Measurements from ENCODE around the gene ADGRD1. TPM values are rescaled to one million over a fixed set of nuclear protein-coding genes. Genes with fewer than 3 reads are reported as not detected.

Gene ADGRD1
- polyA plus RNA-seq, 3 donors = 4.7 to 17.9 (median 4.9) TPM

- Histone ChIP-seq H2AFZ (ENCODE audit: insufficient read depth, low read depth, low read length, poor library complexity, severe bottlenecking) (no peak overlapping the region), H3K27ac (ENCODE audit: low read depth in 1 of 2, low read length in 2 of 2) (no peak overlapping the region), H3K4me2 (replicated peaks; ENCODE audit: extremely low read depth, low read length, poor library complexity, severe bottlenecking) (no peak overlapping the region), H3K4me3 (replicated peaks in 1 of 3; ENCODE audit: low read depth in 2 of 3, low read length in 3 of 3) (no peak overlapping the region), H4K20me1 (ENCODE audit: insufficient read depth, low read length) (no peaks in the 10 kb centered on the region), H3K4me1 (ENCODE audit: control insufficient read depth in 1 of 2, insufficient read depth in 2 of 2, low read length in 2 of 2) (peaks cover 0 to 7% of the 10 kb centered on the region in 2 donors), H3K9ac (ENCODE audit: insufficient read depth, low read length, poor library complexity, severe bottlenecking) (no peak overlapping the region), H3K9me3 (replicated peaks in 1 of 2; ENCODE audit: control insufficient read depth in 1 of 2, insufficient read depth in 1 of 2, low read length in 2 of 2) (no peaks in the 10 kb centered on the region), H3K36me3 (replicated peaks in 1 of 2; ENCODE audit: control insufficient read depth in 1 of 2, insufficient read depth in 2 of 2, low read length in 2 of 2) (no peaks in the 10 kb centered on the region), H3K79me2 (ENCODE audit: insufficient read depth, low read length) (no peaks in the 10 kb centered on the region), H3K27me3 (ENCODE audit: control insufficient read depth in 2 of 2, insufficient read depth in 2 of 2, low read length in 2 of 2) (no peaks in the 10 kb centered on the region)
- peak; percentile 25 to 44 (median 29) for DNase-seq
- intact Hi-C loops (cut with micrococcal nuclease) = loop anchor here (1.0 to 5.0 kb wide), 2 partner anchors 215 to 216 kb away; no protein-coding TSS in a partner anchor
- TF ChIP-seq, protein P1, sequence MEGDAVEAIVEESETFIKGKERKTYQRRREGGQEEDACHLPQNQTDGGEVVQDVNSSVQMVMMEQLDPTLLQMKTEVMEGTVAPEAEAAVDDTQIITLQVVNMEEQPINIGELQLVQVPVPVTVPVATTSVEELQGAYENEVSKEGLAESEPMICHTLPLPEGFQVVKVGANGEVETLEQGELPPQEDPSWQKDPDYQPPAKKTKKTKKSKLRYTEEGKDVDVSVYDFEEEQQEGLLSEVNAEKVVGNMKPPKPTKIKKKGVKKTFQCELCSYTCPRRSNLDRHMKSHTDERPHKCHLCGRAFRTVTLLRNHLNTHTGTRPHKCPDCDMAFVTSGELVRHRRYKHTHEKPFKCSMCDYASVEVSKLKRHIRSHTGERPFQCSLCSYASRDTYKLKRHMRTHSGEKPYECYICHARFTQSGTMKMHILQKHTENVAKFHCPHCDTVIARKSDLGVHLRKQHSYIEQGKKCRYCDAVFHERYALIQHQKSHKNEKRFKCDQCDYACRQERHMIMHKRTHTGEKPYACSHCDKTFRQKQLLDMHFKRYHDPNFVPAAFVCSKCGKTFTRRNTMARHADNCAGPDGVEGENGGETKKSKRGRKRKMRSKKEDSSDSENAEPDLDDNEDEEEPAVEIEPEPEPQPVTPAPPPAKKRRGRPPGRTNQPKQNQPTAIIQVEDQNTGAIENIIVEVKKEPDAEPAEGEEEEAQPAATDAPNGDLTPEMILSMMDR (IDR thresholded peaks at IDR 0.05) = peak; percentile 87
- H3K4me3 Mint-ChIP-seq = no peak overlapping the region
- peaks cover 4 to 8% of the 10 kb centered on the region in 2 donors for H3K36me3 Mint-ChIP-seq
- peaks cover 0 to 5% (median 0%) of the 10 kb centered on the region in 3 donors for H3K27me3 Mint-ChIP-seq (ENCODE audit: low read depth in 3 of 3)
- peaks cover 0 to 7% (median 4%) of the 10 kb centered on the region in 7 donors for H3K9me3 Mint-ChIP-seq
- H3K4me1 Mint-ChIP-seq = peaks cover 13% of the 10 kb centered on the region
- H3K27ac Mint-ChIP-seq = peak overlapping the region in 1 of 7 donors; percentile 48
- 34% methylated on average over 21 of the region's 29 CpGs for WGBS (ENCODE audit: insufficient coverage)
Observed at GRCh38 chr12:131132118-131132892, 178.6 kb downstream of the ADGRD1 start.

DNA sequence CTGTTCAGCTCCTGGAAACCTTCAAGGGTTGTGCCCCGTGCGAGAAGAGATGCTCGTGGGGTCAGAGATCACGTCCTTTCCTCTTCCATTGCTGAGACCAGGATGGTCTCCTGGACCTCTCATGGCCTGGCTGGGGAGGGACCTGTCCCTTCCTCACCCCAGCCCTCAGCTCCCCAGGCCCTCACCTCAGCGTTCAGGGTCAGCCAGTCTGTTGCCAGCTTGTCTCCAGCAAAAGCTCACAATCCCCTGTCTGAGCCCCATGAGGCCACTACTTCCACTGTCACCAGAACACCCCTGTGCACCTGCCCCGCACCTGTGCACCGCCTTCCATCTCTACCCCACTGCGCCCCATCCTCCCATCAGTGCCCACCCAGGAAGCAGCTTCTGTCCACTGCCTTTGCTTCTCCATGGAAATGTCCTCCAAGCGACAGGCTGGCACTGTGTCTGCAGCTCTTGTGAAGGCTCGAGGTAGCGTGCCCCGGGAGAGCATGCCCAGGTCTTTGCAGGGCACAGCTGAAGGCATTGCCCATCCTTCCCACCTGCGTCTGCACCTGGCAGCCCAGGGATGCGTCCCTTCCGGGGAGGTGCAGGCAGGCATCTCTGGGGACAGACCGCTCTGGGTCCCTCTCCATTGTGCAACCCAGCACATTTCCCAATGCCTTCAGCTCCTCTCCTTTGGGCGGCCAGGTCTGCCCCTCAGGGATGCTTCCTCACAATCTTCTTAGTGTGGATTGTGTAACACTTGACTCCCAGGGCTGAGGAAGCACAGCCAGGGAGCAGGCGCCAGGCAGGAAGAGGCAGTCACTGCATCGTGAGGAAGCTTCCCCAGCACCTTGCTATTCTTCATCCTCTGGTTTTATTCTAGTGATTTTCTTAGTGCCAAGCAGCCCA, 179.6 kb downstream of the ADGRD1 start:
- Mint-ChIP-seq H3K27me3 (ENCODE audit: low read depth in 3 of 3) (peaks cover 0 to 8% (median 3%) of the 10 kb centered on the region in 3 donors), H3K27ac (peak overlapping the region in 4 of 7 donors; percentile 18 to 26 (median 22)), H3K36me3 (peaks cover 7 to 9% of the 10 kb centered on the region in 2 donors), H3K4me3 (no peak overlapping the region), H3K4me1 (peaks cover 17% of the 10 kb centered on the region), H3K9me3 (peaks cover 0 to 4% (median 0%) of the 10 kb centered on the region in 7 donors)
- no peak overlapping the region for H3K4me3 ChIP-seq (replicated peaks in 1 of 3; ENCODE audit: low read depth in 2 of 3, low read length in 3 of 3)
- peaks cover 0 to 7% of the 10 kb centered on the region in 2 donors for H3K4me1 ChIP-seq (ENCODE audit: control insufficient read depth in 1 of 2, insufficient read depth in 2 of 2, low read length in 2 of 2)
- no peaks in the 10 kb centered on the region for H3K27me3 ChIP-seq (ENCODE audit: control insufficient read depth in 2 of 2, insufficient read depth in 2 of 2, low read length in 2 of 2)
- 71% methylated on average over 16 of the region's 19 CpGs for WGBS (ENCODE audit: insufficient coverage)
- H2AFZ ChIP-seq (ENCODE audit: insufficient read depth, low read depth, low read length, poor library complexity, severe bottlenecking) = no peak overlapping the region
- intact Hi-C loops (cut with micrococcal nuclease) = loop anchor here in 1 of 2 donors (5.0 kb wide), 1 partner anchor 216 kb away; no protein-coding TSS in a partner anchor
- TF ChIP-seq, protein P1 (IDR thresholded peaks at IDR 0.05) = no peak
- H3K9me3 ChIP-seq (replicated peaks in 1 of 2; ENCODE audit: control insufficient read depth in 1 of 2, insufficient read depth in 1 of 2, low read length in 2 of 2) = no peaks in the 10 kb centered on the region
- no peak overlapping the region for H3K9ac ChIP-seq (ENCODE audit: insufficient read depth, low read length, poor library complexity, severe bottlenecking)
- H3K79me2 ChIP-seq (ENCODE audit: insufficient read depth, low read length) = no peaks in the 10 kb centered on the region
- peak in 1 of 3 donors; percentile 14 for DNase-seq
- H3K27ac ChIP-seq (ENCODE audit: low read depth in 1 of 2, low read length in 2 of 2) = no peak overlapping the region
- H3K4me2 ChIP-seq (replicated peaks; ENCODE audit: extremely low read depth, low read length, poor library complexity, severe bottlenecking) = no peak overlapping the region
- H4K20me1 ChIP-seq (ENCODE audit: insufficient read depth, low read length) = no peaks in the 10 kb centered on the region
- H3K36me3 ChIP-seq (replicated peaks in 1 of 2; ENCODE audit: control insufficient read depth in 1 of 2, insufficient read depth in 2 of 2, low read length in 2 of 2) = no peaks in the 10 kb centered on the region
